Kidney (tissue), 14 donors: ENCODE measurements around the gene SLC4A4. TPM values are rescaled to one million over a fixed set of nuclear protein-coding genes. Genes with fewer than 3 reads are reported as not detected.

Source experiments
- DNase-seq, 5 donors: peaks; one replicate each; pipeline ENCODE4 v3.0.0-alpha.2; 2013 to 2020
- FAIRE-seq: peaks from 2 replicates; lab custom pipeline; 2012; peaks lifted over from hg19 to GRCh38; lab: Jason Lieb, UNC
- H3K27ac ChIP-seq, 2 donors: one replicate each; pipeline ENCODE4 v1.7.0; 2013; ENCODE audit warnings: low read depth in 2 of 2, low read length in 2 of 2, inconsistent platforms in 1 of 2
- H3K27me3 ChIP-seq: one replicate; pipeline ENCODE4 v1.7.1; 2013; ENCODE audit warnings: low read length, inconsistent platforms; ENCODE audit not compliant: control insufficient read depth, insufficient read depth
- H3K36me3 ChIP-seq, 3 donors: one replicate each; pipeline versions ENCODE4 v1.7.0 to v1.7.1; 2013; ENCODE audit warnings: low read length in 3 of 3, control low read depth in 1 of 3, inconsistent platforms in 1 of 3; ENCODE audit not compliant: insufficient read depth in 3 of 3, control insufficient read depth in 2 of 3
- H3K4me1 ChIP-seq, 3 donors: one replicate each; pipeline versions ENCODE4 v1.7.0 to v1.7.1; 2013; ENCODE audit warnings: low read length in 3 of 3, inconsistent platforms in 1 of 3, low read depth in 1 of 3; ENCODE audit not compliant: control insufficient read depth in 2 of 3, insufficient read depth in 2 of 3
- H3K4me3 ChIP-seq, 3 donors: one replicate each; pipeline versions ENCODE4 v1.7.0 to v1.8.1; 2013; ENCODE audit warnings: low read length in 3 of 3, control low read depth in 1 of 3, inconsistent platforms in 1 of 3
- H3K9ac ChIP-seq, 3 donors: one replicate each; pipeline versions ENCODE4 v1.7.0 to v1.7.1; 2013; ENCODE audit warnings: low read length in 3 of 3, control low read depth in 1 of 3, inconsistent platforms in 1 of 3
- H3K9me3 ChIP-seq, 3 donors: one replicate each; pipeline versions ENCODE4 v1.7.0 to v1.7.1; 2013; ENCODE audit warnings: low read length in 3 of 3, control low read depth in 1 of 3, inconsistent platforms in 1 of 3; ENCODE audit not compliant: control insufficient read depth in 2 of 3, insufficient read depth in 1 of 3
- intact Hi-C: fragments of 100-400 bp; cut with DNase I; formaldehyde crosslinking; loops from one replicate; pipeline ENCODE4 v1.11.1; 2022
- polyA plus RNA-seq: library from polyadenylated mRNA; stranded (reverse); fragments of 350-450 nt; fragmentation: Illumina TruSeq; extraction: RNeasy Lipid Tissue Mini Kit (QIAGEN cat#74804); gene quantifications from one replicate; pipeline ENCODE4 v1.2.3, GENCODE V29; 2014; ENCODE audit warnings: low read depth, low replicate concordance; ENCODE audit not compliant: insufficient read depth
- total RNA-seq: library from RNA; stranded (reverse); fragmentation: NEBNext Ultra II Directional; extraction: Animal tissue kit (Norgen Biotek cat#: 25700); gene quantifications from one replicate; pipeline ENCODE4 v1.2.1, GENCODE V29; 2021
- TF ChIP-seq, protein P1 (sequence below): IDR thresholded peaks from 3 replicates; pipeline ENCODE4 v1.5.1; 2012; ENCODE audit warnings: mild to moderate bottlenecking, moderate library complexity, borderline replicate concordance; ENCODE audit not compliant: insufficient read depth; ENCODE audit errors: extremely low read depth
- donor health status: control.
- donor health status: control.
- donor health status: control.
- donor health status: control.
- donor health status: control.
- donor health status: DM: yes; HTN: yes; CAD: no.
- donor health status: Normal renal cell carcinoma (clear cell type).

SLC4A4 gene
- total and polyA plus RNA-seq, 2 donors from 2014 or later = 37.1 to 56.5 TPM

DNA sequence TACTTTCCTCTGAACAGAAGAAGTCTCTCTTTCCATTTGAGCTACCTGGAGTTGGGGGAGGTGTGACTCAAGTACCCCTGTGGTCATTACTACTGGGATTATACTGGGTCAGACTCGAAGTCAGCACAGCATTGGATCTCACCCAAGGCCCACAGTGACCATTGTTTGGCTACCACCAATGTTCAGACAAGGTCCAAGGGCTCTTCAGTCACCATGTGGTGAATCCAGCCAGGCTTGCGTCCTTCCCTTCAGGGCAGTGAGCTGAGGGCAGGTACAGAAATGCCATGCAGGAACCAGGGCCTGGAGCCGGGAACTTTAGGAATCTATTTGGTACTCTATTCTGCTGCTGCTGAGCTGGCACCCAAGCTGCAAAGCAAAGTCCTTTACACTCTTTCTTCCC is 5.5 kb upstream of the SLC4A4 start:
- intact Hi-C loops = no loop called here
- DNase-seq (no peak), FAIRE-seq (no peak)
- TF ChIP-seq, protein P1, sequence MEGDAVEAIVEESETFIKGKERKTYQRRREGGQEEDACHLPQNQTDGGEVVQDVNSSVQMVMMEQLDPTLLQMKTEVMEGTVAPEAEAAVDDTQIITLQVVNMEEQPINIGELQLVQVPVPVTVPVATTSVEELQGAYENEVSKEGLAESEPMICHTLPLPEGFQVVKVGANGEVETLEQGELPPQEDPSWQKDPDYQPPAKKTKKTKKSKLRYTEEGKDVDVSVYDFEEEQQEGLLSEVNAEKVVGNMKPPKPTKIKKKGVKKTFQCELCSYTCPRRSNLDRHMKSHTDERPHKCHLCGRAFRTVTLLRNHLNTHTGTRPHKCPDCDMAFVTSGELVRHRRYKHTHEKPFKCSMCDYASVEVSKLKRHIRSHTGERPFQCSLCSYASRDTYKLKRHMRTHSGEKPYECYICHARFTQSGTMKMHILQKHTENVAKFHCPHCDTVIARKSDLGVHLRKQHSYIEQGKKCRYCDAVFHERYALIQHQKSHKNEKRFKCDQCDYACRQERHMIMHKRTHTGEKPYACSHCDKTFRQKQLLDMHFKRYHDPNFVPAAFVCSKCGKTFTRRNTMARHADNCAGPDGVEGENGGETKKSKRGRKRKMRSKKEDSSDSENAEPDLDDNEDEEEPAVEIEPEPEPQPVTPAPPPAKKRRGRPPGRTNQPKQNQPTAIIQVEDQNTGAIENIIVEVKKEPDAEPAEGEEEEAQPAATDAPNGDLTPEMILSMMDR = no peak
- Histone ChIP-seq H3K9ac (no peak overlapping the region), H3K36me3 (no peaks in the 10 kb centered on the region), H3K4me3 (no peak overlapping the region), H3K27me3 (no peaks in the 10 kb centered on the region), H3K9me3 (no peaks in the 10 kb centered on the region), H3K4me1 (no peaks in the 10 kb centered on the region), H3K27ac (no peak overlapping the region)

DNA sequence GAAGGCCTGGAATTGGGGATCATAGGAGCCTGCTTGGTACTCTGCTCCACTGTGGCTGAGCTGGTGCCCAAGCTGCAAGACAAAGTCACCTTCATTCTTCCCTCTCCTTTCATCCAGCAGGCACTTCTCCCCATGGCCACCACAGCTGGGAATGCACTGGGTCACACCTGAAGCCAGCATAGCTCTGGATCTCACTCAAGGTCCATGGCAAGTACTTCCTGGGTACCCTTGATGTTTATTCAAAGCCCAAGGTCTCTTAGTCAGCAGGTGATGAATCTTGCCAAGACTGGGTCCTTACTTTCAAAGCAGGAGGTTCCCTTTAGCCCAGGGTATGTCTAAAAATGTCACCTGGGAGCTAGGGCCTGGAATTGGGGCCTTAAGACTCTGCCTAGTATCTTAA is 4.9 kb upstream of the SLC4A4 start:
- intact Hi-C loops = no loop called here
- Histone ChIP-seq H3K27ac (no peak overlapping the region), H3K4me1 (no peaks in the 10 kb centered on the region), H3K27me3 (no peaks in the 10 kb centered on the region), H3K9ac (no peak overlapping the region), H3K9me3 (no peaks in the 10 kb centered on the region), H3K4me3 (no peak overlapping the region), H3K36me3 (no peaks in the 10 kb centered on the region)
- DNase-seq (no peak), FAIRE-seq (no peak)
- TF ChIP-seq, protein P1 = no peak

DNA sequence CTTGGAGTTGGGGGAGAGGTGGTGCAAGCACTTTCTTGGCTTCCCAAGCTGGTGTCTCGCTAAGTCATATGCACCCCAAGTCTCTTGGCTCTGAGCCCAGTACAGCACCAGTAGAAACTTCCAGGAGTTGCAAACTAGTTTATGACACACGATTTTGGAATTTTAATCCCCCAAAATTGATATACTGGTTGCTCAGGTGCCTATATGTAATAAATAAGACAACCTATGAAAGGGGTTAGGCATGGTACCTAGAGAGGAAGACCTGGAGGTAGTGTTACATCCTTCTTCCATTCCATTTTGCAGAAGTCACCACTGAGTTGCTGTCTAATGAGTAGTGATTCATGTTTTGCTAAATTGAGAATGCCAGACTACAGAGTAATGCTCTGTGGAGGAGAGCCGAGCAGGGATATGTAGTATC is 4.3 kb upstream of the SLC4A4 start:
- H3K9me3 ChIP-seq = no peaks in the 10 kb centered on the region
- TF ChIP-seq, protein P1 = no peak
- no peak overlapping the region for H3K9ac ChIP-seq
- no peaks in the 10 kb centered on the region for H3K27me3 ChIP-seq
- intact Hi-C loops = no loop called here
- DNase-seq = no peak
- no peaks in the 10 kb centered on the region for H3K36me3 ChIP-seq
- no peak overlapping the region for H3K4me3 ChIP-seq
- H3K4me1 ChIP-seq = no peaks in the 10 kb centered on the region
- FAIRE-seq = no peak
- no peak overlapping the region for H3K27ac ChIP-seq
